ACC112 (cell line): ENCODE data around the gene SMARCD3.

Experiments used
- H2AFZ ChIP-seq: fragments of 200-600 bp; sonication (generic); one replicate; pipeline ENCODE4 v1.6.0; 2017; ENCODE audit warnings: antibody characterized with exemption, low read length; ENCODE audit not compliant: unreplicated experiment
- H3K27ac ChIP-seq: fragments of 200-600 bp; sonication (generic); 2 replicates; pipeline ENCODE4 v1.5.1; 2014; ENCODE audit warnings: low read depth, mild to moderate bottlenecking, antibody characterized with exemption, low read length, moderate library complexity
- H3K27me3 ChIP-seq: fragments of 200-600 bp; sonication (generic); 2 replicates; pipeline ENCODE4 v1.6.1; 2014; ENCODE audit warnings: mild to moderate bottlenecking, antibody characterized with exemption, low read length, moderate library complexity, mixed read lengths; ENCODE audit not compliant: insufficient read depth
- H3K36me3 ChIP-seq: fragments of 200-600 bp; sonication (generic); 2 replicates; pipeline ENCODE4 v1.6.1; 2016; ENCODE audit warnings: mild to moderate bottlenecking, antibody characterized with exemption, low read length, moderate library complexity, mixed read lengths; ENCODE audit not compliant: insufficient read depth
- H3K4me1 ChIP-seq: fragments of 200-600 bp; sonication (generic); one replicate; pipeline ENCODE4 v1.6.1; 2016; ENCODE audit warnings: low read length, mixed read lengths; ENCODE audit not compliant: insufficient read depth, unreplicated experiment, control insufficient read depth
- H3K4me3 ChIP-seq: fragments of 200-600 bp; sonication (generic); 2 replicates; pipeline ENCODE4 v1.5.1; 2014; ENCODE audit warnings: mild to moderate bottlenecking, low read depth, low read length
- H3K79me2 ChIP-seq: fragments of 200-600 bp; sonication (generic); one replicate; pipeline ENCODE4 v1.6.0; 2016; ENCODE audit warnings: low read length; ENCODE audit not compliant: control insufficient read depth, unreplicated experiment, insufficient read depth

SMARCD3 gene

DNA sequence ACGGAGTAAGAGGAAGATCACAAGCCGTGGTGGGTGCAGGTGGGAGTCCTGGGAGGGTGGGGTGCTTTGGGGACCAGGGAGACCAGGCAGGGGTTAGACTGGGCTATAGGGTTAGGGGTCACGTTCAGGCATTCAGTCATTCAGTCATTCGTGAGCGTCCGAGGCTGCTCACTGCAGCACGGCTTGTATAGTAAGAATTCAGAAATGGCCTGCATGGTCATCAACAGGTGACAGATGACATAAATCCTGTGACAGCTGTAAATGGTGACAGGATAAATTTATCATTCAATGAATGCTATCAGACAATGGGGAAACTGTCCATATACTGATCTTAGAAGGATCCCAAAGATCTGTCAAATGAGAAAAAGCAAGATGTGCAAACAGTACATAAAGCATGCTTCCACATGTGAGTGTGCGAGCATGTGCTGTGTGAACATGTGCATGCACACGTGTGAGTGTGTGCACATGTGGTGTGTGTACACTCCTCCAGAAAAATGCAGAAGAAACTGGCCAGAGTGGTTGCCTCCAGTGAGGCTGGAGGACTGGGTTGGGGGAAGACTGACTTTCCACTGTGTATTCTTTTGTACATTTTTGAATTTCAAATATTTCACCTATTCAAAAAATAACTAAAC lies 32.0 kb upstream of the SMARCD3 start:
- H3K27me3 ChIP-seq, result peaks cover 35% of the 10 kb centered on the region
- no peak overlapping the region for H2AFZ ChIP-seq
- no peaks in the 10 kb centered on the region for H3K79me2 ChIP-seq
- H3K36me3 ChIP-seq, result no peaks in the 10 kb centered on the region
- H3K27ac ChIP-seq, result no peak overlapping the region
- H3K4me1 ChIP-seq, result no peaks in the 10 kb centered on the region
- no peak overlapping the region for H3K4me3 ChIP-seq

DNA sequence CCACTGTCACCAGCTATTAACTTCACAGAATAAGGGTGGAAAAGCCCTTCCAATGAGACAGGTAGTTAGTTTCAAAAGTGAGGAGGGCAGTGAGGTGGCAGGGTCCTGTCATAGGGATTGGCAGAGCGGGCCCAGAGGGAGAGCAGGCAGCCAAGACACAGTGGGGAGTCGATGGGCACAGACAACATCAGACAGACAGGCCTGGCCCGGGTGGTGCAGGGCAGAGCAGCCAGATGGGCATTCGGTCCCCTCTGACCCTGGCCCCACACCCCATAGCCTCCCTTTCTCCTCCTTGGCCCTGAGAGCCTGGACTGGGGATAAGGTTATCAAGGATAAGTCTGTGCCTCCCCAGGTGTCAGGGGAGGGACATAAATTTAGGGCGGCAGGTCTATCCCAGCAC lies 31.4 kb upstream of the SMARCD3 start:
- Histone ChIP-seq H3K27ac (no peak overlapping the region), H3K36me3 (no peaks in the 10 kb centered on the region), H3K27me3 (peaks cover 29% of the 10 kb centered on the region), H3K4me3 (no peak overlapping the region), H2AFZ (no peak overlapping the region), H3K4me1 (no peaks in the 10 kb centered on the region), H3K79me2 (no peaks in the 10 kb centered on the region)

DNA sequence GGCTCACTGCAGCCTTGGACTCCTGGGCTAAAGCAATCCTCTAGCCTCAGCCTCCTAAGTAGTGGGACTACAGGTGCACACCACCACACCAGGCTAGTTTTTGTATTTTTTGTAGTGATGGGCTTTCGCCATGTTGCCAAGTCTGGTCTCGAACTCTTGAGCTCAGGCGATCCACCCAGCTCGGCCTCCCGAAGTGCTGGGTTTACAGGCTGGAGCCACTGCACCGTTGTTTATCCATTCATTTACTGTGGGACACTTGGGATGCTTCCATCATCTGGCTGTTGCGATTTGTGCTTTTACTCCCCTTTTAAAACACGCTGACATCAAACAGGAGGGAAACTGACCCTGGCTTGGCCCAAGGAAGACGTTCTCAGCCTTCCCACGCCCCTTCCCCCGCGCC lies 30.5 kb upstream of the SMARCD3 start:
- no peak overlapping the region for H3K4me3 ChIP-seq
- no peaks in the 10 kb centered on the region for H3K4me1 ChIP-seq
- H3K27me3 ChIP-seq, result peaks cover 23% of the 10 kb centered on the region
- no peak overlapping the region for H2AFZ ChIP-seq
- no peaks in the 10 kb centered on the region for H3K79me2 ChIP-seq
- no peak overlapping the region for H3K27ac ChIP-seq
- H3K36me3 ChIP-seq, result no peaks in the 10 kb centered on the region

DNA sequence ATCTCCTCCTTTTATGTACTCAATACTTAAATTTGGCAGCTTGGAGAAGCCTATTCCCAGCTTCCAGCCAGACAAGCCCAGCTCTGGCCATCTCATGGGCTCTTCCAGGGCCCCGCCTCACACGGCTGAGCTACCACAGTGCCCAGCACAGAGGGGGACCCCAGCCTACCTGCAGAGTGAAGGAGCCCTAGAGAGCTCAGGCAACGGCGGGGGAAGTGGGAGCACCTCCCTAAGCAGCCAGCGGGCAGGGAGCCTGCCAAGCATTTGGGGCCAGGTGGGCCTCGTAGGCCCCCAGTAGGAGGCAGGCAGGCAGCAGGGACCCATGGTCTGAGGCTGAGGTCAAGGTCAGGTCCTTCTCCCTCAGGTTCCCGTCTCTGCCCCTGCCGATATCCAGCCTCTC lies 29.1 kb upstream of the SMARCD3 start:
- peaks cover 11% of the 10 kb centered on the region for H3K27me3 ChIP-seq
- H2AFZ ChIP-seq, result no peak overlapping the region

DNA sequence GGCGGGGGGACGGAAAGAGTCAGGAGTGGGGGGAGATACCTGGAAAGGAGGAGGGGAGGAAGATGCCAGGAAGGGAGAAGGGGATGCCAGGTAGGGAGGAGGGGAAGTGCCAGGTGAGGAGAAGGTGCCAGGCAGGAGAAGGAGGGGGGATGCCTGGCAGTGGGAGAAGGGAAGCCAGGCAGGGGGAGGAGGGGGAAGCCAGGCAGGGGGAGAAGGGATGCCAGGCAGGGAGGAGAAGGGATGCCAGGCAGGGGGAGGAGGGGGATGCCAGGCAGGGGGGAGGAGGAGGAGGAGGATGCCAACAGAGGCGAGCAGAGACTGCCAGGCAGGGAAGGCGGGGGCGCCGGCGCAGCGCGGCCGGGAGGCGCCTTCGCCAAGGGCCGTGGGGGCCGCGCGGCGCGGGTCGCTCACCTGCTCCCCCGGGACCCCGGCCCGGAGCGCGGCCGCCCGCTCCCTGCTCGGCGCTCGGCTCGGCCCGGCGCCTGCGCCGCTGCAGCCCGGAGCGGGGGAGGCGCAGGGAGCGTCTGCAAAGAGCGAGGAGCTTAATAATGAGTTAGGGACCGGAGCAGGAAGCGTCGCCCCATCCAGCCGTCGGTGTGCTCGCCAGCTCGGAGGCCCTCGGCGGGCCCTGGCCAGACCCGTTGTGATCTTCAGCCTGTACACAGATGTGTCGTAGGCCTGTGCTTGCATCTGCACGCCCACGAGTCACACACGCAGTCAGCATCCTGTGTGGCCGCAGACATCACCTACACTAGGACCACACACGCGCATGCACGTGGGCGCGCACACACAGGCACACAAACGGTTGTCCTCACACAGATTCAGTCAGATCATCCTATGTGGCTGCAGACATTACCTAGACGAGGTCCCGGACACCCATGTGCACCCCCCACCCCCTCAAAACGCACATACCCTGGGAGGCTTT lies 28.4 kb upstream of the SMARCD3 start:
- Histone ChIP-seq H3K27ac (no peak overlapping the region), H3K27me3 (peaks cover 5% of the 10 kb centered on the region; the same call in 1 of the 2 replicates)

More for the DNA sequence above, 29.1 kb upstream of the SMARCD3 start:
- Histone ChIP-seq H3K4me1 (no peaks in the 10 kb centered on the region), H3K4me3 (peak overlapping the region; percentile 63; the same call in 1 of the 2 replicates), H3K79me2 (no peaks in the 10 kb centered on the region), H3K36me3 (no peaks in the 10 kb centered on the region), H3K27ac (no peak overlapping the region)

DNA sequence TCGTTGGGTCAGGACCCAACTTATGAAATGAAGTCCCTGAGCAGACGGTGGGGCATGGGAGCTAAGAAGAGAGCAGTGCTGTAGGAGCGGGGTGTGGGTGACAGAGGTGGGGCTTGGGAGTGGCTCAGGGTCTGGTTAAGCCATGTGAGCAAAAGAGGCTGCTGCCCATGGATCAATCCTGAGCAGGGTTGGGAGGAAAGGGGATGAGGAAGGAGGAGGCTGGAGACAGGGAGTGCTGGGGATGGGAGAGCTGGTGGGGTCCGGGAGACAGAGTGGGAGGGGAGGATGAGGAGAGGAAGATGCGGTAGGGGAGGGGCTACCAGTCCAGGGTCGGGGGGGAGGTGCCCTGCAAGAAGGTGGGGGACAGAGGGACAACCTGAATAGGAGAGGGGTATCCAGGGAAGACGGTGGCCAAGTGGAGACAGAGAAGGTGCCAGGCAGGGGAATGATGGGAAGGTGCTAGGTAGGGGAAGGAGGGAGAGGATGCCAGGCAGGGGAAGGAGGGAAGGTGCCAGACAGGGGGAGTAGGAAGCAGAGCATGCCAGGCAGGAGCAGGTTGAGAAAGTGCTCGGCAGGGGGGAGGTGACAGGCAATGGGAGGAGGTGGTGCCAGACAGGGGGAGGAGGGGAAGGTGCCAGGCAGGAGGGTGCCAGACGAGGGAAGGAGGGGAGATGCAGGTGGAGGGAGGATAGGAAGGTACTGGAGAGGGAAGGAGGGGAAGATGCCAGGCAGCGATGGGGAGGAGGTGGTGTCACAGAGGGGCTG lies 27.5 kb upstream of the SMARCD3 start:
- no peaks in the 10 kb centered on the region for H3K36me3 ChIP-seq
- H3K4me3 ChIP-seq, result peak overlapping the region; percentile 63
- H3K27me3 ChIP-seq, result 0 out of 2 replicates have a peak, but pooled peaks cover 2% of the 10 kb centered on the region
- H3K4me1 ChIP-seq, result no peaks in the 10 kb centered on the region
- no peaks in the 10 kb centered on the region for H3K79me2 ChIP-seq
- no peak overlapping the region for H3K27ac ChIP-seq
- no peak overlapping the region for H2AFZ ChIP-seq

More for the DNA sequence above, 28.4 kb upstream of the SMARCD3 start:
- Histone ChIP-seq H3K4me3 (peak overlapping the region; percentile 63), H3K4me1 (no peaks in the 10 kb centered on the region), H2AFZ (no peak overlapping the region), H3K36me3 (no peaks in the 10 kb centered on the region), H3K79me2 (no peaks in the 10 kb centered on the region)

DNA sequence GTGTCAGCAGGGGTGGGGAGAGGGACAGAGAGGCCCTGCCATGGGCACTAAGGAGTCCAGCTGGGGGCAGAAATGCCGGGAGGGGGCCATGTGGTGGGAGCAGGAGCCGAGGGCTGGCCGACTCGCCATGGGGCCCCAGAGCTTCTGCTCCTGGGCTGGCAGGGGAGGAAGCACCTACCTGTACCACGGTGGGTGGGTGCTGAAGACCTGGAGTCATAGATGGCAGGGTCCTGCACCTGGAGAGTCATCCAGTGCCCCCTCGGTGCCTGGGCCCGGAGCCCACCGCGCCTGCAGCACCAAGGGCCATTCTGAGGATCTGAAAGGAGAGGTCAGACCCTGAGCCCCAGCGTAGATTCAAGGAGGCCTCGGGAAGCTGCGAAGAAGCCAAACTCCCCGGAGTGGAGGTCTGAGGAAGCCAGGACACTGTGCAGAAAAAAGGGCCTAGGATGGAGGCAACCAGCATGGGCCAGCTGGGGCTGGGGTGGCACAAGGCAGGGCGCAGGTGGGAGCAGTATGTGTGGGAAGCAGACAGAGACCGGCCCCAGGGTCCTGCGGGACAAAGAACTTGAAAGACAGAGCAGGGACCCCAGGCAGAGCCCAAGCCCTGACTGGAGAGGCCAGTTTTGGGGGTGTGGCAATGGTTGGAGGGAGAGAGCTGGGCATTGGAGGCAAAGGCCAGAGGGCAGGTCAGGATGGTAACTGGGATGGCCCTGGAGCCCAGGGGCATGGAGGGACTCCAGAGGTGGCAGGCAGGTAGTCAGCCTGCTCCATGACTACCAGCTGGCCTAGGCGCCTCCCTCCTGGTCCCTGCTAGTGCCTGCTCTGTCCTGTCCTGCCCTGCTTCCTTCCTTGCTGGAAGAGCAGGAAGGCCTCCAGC lies 26.7 kb upstream of the SMARCD3 start:
- no peaks in the 10 kb centered on the region for H3K4me1 ChIP-seq
- no peak overlapping the region for H2AFZ ChIP-seq
- no peak overlapping the region for H3K4me3 ChIP-seq
- H3K79me2 ChIP-seq, result no peaks in the 10 kb centered on the region
- no peak overlapping the region for H3K27ac ChIP-seq
- H3K36me3 ChIP-seq, result no peaks in the 10 kb centered on the region
- no peaks in the 10 kb centered on the region for H3K27me3 ChIP-seq

DNA sequence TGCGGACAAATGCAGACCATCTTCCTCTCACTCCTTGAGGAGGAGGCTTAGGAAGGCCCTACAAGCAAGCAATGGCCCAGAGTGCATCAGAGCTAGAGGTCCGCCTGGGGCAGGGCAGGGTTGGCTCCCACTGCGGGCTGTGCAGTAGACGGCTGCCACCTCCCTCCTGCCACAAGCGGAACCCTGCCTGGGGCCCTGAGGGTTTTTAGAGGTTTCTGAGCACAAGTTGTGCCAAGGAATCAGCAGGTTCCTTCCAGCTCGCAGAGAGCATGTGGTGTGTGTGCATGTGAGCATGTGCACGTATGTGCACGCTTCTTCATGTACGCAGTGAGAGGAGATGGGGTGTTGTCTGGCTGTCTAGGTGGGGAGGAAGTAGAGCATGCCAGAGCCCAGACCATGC lies 25.9 kb upstream of the SMARCD3 start:
- no peaks in the 10 kb centered on the region for H3K4me1 ChIP-seq
- H3K27me3 ChIP-seq, result no peaks in the 10 kb centered on the region
- H2AFZ ChIP-seq, result no peak overlapping the region
- no peaks in the 10 kb centered on the region for H3K36me3 ChIP-seq
- H3K79me2 ChIP-seq, result no peaks in the 10 kb centered on the region
- H3K4me3 ChIP-seq, result no peak overlapping the region
- H3K27ac ChIP-seq, result no peak overlapping the region

DNA sequence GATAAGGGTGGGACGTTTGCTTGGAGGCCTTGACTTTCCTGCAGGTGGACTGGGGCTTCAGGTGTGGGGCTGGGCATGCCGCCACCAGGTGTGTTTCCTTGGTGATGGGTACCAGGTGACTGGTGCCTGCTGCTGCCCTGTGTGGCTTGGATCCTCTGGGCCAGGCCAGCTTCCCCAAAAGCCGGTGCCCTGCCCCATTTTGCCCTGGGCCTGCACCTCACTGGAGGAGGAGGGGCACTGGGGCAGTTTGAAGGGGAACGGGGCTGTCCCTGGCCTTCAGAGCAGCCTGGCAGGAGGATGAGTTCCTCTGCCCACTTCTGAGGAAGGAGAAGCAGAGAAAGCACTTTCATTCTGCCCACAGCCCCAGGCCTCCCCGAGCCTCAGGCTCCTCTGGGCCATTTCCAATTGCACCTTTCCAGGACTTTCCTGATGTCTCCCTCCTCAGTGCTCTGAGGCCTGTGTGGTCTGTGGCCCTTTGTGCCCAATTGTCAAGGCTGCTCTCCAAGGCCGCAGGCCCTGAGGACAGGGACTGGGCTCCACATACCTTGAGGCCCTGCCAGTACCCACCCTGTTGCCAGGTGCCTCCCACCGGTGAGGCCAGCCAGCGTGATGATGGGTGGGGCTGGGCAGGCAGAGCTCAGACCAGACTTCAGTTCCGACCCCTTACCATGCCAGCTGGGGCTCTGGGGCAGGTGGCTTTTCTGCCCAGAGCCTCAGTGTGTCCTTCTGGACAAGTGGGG lies 25.3 kb upstream of the SMARCD3 start:
- no peaks in the 10 kb centered on the region for H3K4me1 ChIP-seq
- H3K79me2 ChIP-seq, result no peaks in the 10 kb centered on the region

More for the DNA sequence above, 25.3 kb upstream of the SMARCD3 start:
- no peaks in the 10 kb centered on the region for H3K27me3 ChIP-seq
- H3K27ac ChIP-seq, result no peak overlapping the region
- no peak overlapping the region for H3K4me3 ChIP-seq
- no peak overlapping the region for H2AFZ ChIP-seq
- no peaks in the 10 kb centered on the region for H3K36me3 ChIP-seq
